ENCODE results near the gene DCAF16.

DNA sequence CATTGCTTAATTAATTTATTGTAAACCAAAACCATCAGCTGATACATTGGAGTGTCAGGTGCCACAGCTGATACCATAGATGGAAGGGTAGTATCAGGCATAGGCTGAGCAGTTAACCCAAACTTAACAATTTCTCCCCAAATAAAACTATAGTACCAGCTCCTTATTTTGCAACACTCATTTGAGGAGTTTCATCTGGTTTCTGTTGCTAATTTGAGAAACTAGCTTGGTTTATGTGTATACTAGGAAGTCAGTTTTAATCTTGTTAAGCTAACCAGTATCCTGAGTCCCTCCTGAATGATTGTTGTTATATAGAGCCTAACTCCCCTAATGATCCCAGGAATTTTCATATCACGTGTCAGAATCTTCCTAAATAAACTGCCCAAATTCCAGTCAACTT lies 12.7 kb downstream of the DCAF16 start:
- TF ChIP-seq CTCF (IDR thresholded peaks at IDR 0.05): no peak
- TF ChIP-seq POLR2AphosphoS5 (IDR thresholded peaks at IDR 0.05): no peak
- TF ChIP-seq POLR2A (IDR thresholded peaks at IDR 0.05): no peak
